COLO829 (cell line): ENCODE data around the gene MED20.
"Not testable (repeated sequence)": the region's sequence is repeated elsewhere in the genome, so short reads cannot be mapped to it uniquely, and the experiment has no call there.

Source experiments
- DNase-seq: peaks from one replicate; pipeline ENCODE4 v3.0.0; 2012; ENCODE audit warnings: low spot score

The MED20 gene

DNA sequence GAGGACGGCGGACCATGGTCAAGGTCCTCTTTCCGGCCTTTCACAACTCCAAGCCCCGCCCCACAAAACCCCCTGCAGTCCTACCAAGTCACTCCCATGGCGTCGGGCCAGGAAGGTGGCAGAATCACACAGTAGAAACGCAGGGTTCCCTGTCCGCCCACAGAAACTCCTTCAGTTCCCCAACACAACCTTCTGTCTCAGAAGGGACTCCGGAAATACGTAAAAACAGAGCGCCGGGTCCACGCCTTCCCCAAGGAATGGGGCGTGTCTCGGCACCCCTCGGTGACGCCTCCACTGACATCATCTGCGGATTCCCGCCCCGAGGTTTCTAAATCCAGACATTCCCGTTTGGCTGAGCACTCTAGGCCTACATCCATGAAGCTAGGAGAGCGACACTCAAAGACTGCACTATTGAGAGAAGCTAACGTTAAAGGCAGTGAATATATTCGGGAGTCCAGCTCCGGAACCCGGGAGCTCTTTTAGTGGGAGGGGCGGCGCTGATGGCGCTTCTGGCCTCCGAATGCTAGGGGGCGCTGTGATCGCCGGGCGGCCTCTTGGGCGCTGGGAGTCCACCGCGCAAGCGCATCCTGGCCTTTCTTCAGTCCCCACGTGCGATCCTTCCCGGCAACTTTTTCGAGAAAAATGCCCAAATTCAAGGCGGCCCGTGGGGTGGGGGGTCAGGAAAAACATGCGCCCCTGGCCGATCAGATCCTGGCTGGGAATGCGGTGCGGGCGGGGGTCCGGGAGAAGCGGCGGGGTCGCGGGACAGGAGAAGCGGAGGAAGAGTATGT lies at the start of gene MED20, which contains the start of gene BYSL:
Gene MED20 (minus strand): TSS at position 219 of the 791 bp plus-strand sequence. CDS start 121 bp downstream, at position 98.
Gene BYSL (plus strand): TSS at position 579 of the 791 bp plus-strand sequence. CDS start 64 bp downstream, at position 643.
- peak; percentile 99 for DNase-seq

- DNase-seq, result peak; percentile 30
Measured at GRCh38 chr6:41970436-41970846, 49.5 kb upstream of the MED20 start.

DNA sequence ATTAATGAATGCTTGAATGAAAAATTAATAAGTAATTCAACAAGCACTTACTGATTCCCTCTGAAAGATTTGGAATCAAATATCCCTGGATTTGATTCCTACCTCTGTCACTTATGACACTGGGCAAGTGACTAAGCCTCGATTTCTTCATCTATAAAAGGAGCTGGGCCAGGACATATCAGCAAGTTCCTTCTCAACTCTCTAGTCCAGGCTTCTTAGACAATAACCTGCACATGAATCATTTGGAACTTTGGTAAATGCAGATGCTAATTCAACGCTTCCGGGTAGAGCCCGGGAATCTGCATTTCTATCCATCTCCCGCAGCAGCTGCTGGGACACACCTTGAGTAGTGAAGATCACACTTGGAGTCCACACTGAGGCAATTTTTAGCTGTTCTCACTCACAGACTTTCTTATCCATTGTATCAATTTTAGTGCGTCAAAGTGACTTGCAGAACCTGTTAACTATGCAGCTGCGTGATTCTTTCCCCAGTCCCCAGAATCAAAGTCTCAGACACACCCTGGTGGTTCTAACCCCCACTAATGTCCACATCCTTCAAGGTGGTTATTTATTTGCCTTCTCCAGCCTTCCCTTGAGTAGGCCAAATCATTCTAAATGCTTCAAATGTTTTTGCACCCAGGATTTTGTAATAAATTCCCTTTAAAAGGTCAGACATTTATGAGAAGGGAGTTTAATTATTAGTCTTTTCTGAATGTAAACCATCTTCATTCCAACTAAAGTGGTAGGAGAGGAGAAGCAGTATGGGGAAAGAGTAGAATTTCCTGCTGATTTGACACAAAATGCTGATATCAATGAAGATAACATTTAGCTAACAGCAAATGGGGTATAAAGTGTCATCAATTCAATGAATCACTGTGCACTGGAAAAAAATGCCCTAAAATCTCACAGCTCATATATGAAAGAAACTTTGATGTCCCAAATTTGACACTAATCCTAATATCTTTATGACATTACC lies 46.7 kb upstream of the MED20 start:
- DNase-seq, result no peak

- no peak for DNase-seq
Measured at GRCh38 chr6:41966961-41967311, 46.0 kb upstream of the MED20 start.

GRCh38 chr6:41966214-41966920 lies 45.4 kb upstream of the MED20 start:
- no peak for DNase-seq

- no peak for DNase-seq
Measured at GRCh38 chr6:41965429-41966213, 44.7 kb upstream of the MED20 start.

GRCh38 chr6:41964201-41964887 lies 43.4 kb upstream of the MED20 start:
- no peak for DNase-seq

- DNase-seq, result no peak
Measured at GRCh38 chr6:41963371-41963770, 42.4 kb upstream of the MED20 start.

- no peak for DNase-seq
Measured at GRCh38 chr6:41960028-41960427, 39.1 kb upstream of the MED20 start.

DNA sequence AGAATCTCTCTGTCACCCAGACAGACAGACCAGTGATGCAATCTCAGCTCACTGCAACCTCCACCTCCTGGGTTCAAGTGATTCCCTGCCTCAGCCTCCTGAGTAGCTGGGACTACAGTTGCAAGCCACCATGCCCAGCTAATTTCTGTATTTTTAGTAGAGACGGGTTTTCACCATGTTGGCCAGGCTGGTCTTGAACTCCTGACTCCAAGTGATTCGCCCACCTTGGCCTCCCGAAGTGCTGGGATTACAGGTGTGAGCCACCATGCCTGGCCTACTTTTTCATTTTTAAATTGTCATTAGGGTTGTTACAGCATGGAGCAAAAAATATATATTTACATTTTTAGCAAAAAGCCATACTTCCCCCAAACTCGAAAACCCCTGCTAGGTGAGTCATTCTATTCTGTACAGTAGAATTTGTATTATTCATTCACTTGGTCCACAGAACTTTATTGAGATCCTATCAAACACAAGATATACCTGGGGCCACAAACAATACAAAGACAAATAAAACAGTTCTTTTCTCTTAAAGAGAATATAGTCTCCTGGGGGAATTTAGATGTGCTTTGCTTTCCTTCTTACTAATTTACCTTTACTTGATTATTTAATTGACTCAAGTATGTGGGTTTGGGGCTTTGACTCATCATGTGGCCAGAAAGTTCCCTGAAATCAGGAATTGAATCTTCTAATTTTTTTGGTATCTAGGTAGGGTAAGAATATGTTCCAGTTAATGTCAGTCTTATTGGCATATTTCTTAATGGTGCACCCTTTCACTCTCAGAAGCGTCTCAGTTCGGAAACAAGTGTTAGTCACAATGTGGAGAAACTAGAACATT lies 37.3 kb upstream of the MED20 start:
- no peak for DNase-seq

- no peak for DNase-seq
Measured at GRCh38 chr6:41957117-41957516, 36.2 kb upstream of the MED20 start.

- no peak for DNase-seq
Measured at GRCh38 chr6:41955412-41955811, 34.5 kb upstream of the MED20 start.

- DNase-seq, result no peak
Measured at GRCh38 chr6:41954668-41955067, 33.7 kb upstream of the MED20 start.

GRCh38 chr6:41947581-41948220 lies 26.8 kb upstream of the MED20 start:
- DNase-seq, result no peak

GRCh38 chr6:41943456-41943855 lies 22.5 kb upstream of the MED20 start:
- DNase-seq, result no peak

GRCh38 chr6:41942882-41943281 lies 21.9 kb upstream of the MED20 start:
- not testable (repeated sequence) for DNase-seq

DNA sequence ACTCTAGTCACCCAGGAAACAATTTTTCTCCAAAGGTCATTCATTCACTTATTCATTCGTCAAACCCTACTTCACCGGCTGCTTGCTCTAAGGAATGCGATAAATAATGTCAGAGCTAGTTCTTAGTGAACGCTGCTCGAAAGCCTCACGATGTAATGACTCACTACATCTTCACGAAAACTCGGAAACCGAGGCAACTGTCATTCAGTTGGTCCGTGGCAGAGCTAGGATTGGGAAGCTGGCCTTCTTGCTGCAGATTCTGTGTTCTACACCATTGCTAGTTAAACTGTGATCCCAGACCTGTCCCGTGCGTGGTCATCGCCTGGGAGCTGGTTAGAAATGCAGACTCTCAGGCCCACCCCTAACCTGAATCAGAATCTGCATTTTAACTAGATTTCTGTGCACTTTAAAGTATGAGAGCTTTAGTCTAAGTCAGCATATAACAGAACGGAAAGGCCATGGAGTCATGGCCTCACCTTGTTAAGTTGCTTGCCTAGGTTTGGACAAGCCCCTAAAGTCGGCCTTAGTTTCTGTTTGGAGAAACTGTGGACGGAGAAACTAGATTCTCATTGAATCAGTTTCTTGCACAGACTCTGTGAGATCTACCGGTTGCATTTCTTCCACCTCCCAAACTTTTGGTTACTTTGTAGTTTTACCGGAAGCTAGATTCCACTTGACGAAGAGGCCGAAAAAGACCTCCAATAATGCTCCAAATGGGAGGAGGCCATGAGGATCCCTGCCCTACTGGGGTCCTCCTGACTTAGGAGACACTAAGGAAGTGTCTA lies 21.3 kb upstream of the MED20 start:
- no peak for DNase-seq

DNA sequence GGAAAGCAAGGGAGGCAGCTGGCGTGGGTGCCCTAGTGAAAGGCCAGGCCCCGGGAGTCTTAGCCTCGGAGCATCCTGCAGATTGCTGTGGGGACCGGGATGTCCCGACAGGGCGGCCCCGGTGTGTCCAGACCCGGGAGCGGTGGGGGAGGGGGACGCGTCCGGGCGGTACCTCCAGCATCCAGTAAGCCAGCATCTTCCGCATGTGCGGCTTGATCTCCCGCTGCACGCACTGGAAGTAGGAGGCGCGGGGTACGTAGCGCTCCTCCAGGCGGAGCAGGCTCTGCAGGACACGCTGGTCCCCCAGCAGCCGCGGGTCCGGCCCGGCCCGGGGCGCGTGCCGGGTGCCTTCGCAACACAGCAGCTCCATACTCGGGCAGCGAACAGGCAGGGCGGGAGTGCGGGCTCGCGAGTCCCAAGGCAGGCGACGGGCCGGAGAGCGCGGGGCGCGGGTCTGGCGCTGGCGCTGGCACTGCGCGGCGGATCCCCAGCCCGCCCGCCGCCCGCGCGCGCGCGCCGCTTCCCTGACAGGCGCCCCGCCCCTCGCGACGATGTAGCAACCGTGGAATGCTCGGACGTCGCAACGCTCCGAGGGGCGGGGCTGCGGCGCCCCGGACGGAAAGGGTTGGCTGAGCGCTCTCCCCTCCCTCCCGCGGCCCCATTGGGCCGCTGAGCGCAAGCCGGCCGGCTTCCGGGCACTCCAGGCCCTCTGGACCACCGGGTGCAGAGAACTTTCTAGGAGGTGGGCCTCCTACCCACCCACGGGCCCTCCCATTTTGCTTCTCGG lies 20.5 kb upstream of the MED20 start, which contains the start of gene CCND3:
Gene CCND3 (minus strand): TSS at position 529 of the 787 bp plus-strand sequence. CDS start 159 bp downstream, at position 370.
- DNase-seq, result peak; percentile 80
